Left ventricle myocardium inferior (tissue), 1 donor: Measurements from ENCODE around the gene ADK. TPM values are rescaled to one million over a fixed set of nuclear protein-coding genes. Genes with fewer than 3 reads are reported as not detected.

Experiments used
- DNase-seq: peaks from one replicate; pipeline ENCODE4 v3.0.0-alpha.2; 2020
- H3K27ac ChIP-seq: fragments of 200-600 bp; replicated peaks from 2 replicates; pipeline ENCODE4 v1.8.0; 2021
- H3K27me3 ChIP-seq: fragments of 200-600 bp; 2 replicates; pipeline ENCODE4 v1.8.0; 2021; ENCODE audit warnings: low read depth
- H3K36me3 ChIP-seq: fragments of 200-600 bp; 2 replicates; pipeline ENCODE4 v1.8.0; 2021
- H3K4me1 ChIP-seq: fragments of 200-600 bp; 2 replicates; pipeline ENCODE4 v1.8.0; 2021
- H3K4me3 ChIP-seq: fragments of 200-600 bp; 2 replicates; pipeline ENCODE4 v1.8.0; 2021; ENCODE audit warnings: mild to moderate bottlenecking, moderate library complexity
- H3K9me3 ChIP-seq: fragments of 200-600 bp; replicated peaks from 2 replicates; pipeline ENCODE4 v1.8.0; 2021
- CTCF ChIP-seq: fragments of 200-600 bp; IDR thresholded peaks from 2 replicates; pipeline ENCODE4 v1.8.0; 2021; ENCODE audit warnings: antibody characterized with exemption, mild to moderate bottlenecking, borderline replicate concordance
- intact Hi-C: fragments of 100-400 bp; cut with micrococcal nuclease; formaldehyde crosslinking; loops from one replicate; pipeline ENCODE4 v1.11.0; 2022
- total RNA-seq: library from RNA; stranded (reverse); fragmentation: NEBNext Ultra II Directional; extraction: Animal tissue kit (Norgen Biotek cat#: 25700); gene quantifications from one replicate; pipeline ENCODE4 v1.2.1, GENCODE V29; 2021
- donor health status: DM: no; HTN: yes; CAD: no; lungs with severe emphysema.

ADK gene
- total RNA-seq, 1 donor from 2014 or later: 41.3 TPM

- H3K4me3 ChIP-seq: peak overlapping the region; percentile 46
- TF ChIP-seq CTCF: no peak
- no peak for DNase-seq
- H3K36me3 ChIP-seq: no peaks in the 10 kb centered on the region
- H3K27me3 ChIP-seq: no peaks in the 10 kb centered on the region
- intact Hi-C loops: no loop called here
- peak overlapping the region; percentile 81 for H3K27ac ChIP-seq
- peaks cover 65% of the 10 kb centered on the region for H3K4me1 ChIP-seq
- peaks cover 2% of the 10 kb centered on the region for H3K9me3 ChIP-seq
Measured at GRCh38 chr10:74586088-74586585, 435.1 kb downstream of the ADK start.

- DNase-seq: no peak
- TF ChIP-seq CTCF: no peak
- peaks cover 70% of the 10 kb centered on the region for H3K4me1 ChIP-seq
- H3K27me3 ChIP-seq: no peaks in the 10 kb centered on the region
- no peak overlapping the region for H3K4me3 ChIP-seq
- intact Hi-C loops: no loop called here
- no peaks in the 10 kb centered on the region for H3K9me3 ChIP-seq
- peak overlapping the region; percentile 81 for H3K27ac ChIP-seq
- no peaks in the 10 kb centered on the region for H3K36me3 ChIP-seq
Measured at GRCh38 chr10:74587109-74587854, 436.3 kb downstream of the ADK start.

GRCh38 chr10:74589226-74589673 lies 438.2 kb downstream of the ADK start:
- intact Hi-C loops: no loop called here
- Histone ChIP-seq H3K36me3 (no peaks in the 10 kb centered on the region), H3K4me1 (peaks cover 87% of the 10 kb centered on the region), H3K27ac (peak overlapping the region; percentile 81), H3K4me3 (no peak overlapping the region), H3K9me3 (no peaks in the 10 kb centered on the region), H3K27me3 (no peaks in the 10 kb centered on the region)
- no peak for TF ChIP-seq CTCF
- DNase-seq: peak; percentile 91

- H3K27me3 ChIP-seq: no peaks in the 10 kb centered on the region
- no peak for DNase-seq
- H3K36me3 ChIP-seq: no peaks in the 10 kb centered on the region
- no peak overlapping the region for H3K4me3 ChIP-seq
- peak overlapping the region; percentile 81 for H3K27ac ChIP-seq
- intact Hi-C loops: no loop called here
- peaks cover 83% of the 10 kb centered on the region for H3K4me1 ChIP-seq
- TF ChIP-seq CTCF: no peak
- H3K9me3 ChIP-seq: no peaks in the 10 kb centered on the region
Measured at GRCh38 chr10:74589851-74590250, 438.8 kb downstream of the ADK start.

GRCh38 chr10:74593470-74593869 lies 442.4 kb downstream of the ADK start:
- H3K9me3 ChIP-seq: no peaks in the 10 kb centered on the region
- intact Hi-C loops: no loop called here
- no peaks in the 10 kb centered on the region for H3K27me3 ChIP-seq
- no peak for DNase-seq
- no peak for TF ChIP-seq CTCF
- H3K27ac ChIP-seq: peak overlapping the region; percentile 81
- no peak overlapping the region for H3K4me3 ChIP-seq
- peaks cover 58% of the 10 kb centered on the region for H3K4me1 ChIP-seq
- H3K36me3 ChIP-seq: no peaks in the 10 kb centered on the region
